Keratinocyte (primary cell): Measurements from ENCODE around the gene DNAJB8. TPM values are rescaled to one million over a fixed set of nuclear protein-coding genes. Genes with fewer than 3 reads are reported as not detected.

ENCODE experiments used
- DNase-seq: peaks from one replicate; pipeline ENCODE4 v3.0.0-alpha.2; 2011; ENCODE audit warnings: low read depth, missing footprints, low spot score
- FAIRE-seq: peaks from 2 replicates; lab custom pipeline; 2011; peaks lifted over from hg19 to GRCh38; lab: Jason Lieb, UNC
- H2AFZ ChIP-seq: 2 replicates; pipeline ENCODE4 v1.6.0; 2012; ENCODE audit warnings: low read length, control low read depth, inconsistent platforms; ENCODE audit not compliant: control insufficient read depth
- H3K27ac ChIP-seq: 2 replicates; pipeline ENCODE4 v1.5.1; 2011; ENCODE audit warnings: low read length; ENCODE audit not compliant: control insufficient read depth, insufficient read depth
- H3K27me3 ChIP-seq: 3 replicates; pipeline ENCODE4 v1.6.0; 2011; ENCODE audit warnings: low read length; ENCODE audit not compliant: control insufficient read depth, insufficient read depth; ENCODE audit errors: extremely low read depth
- H3K36me3 ChIP-seq, 2 experiments: 2 replicates in 1 of 2; 3 replicates in 1 of 2; pipeline ENCODE4 v1.5.1; 2011; ENCODE audit warnings: low read length in 2 of 2, mild to moderate bottlenecking in 1 of 2; ENCODE audit not compliant: control insufficient read depth in 2 of 2, insufficient read depth in 2 of 2; ENCODE audit errors: extremely low read depth in 1 of 2
- H3K4me1 ChIP-seq: 3 replicates; pipeline ENCODE4 v1.5.1; 2011; ENCODE audit warnings: low read length; ENCODE audit not compliant: control insufficient read depth, insufficient read depth; ENCODE audit errors: extremely low read depth
- H3K4me2 ChIP-seq: 3 replicates; pipeline ENCODE4 v1.6.0; 2011; ENCODE audit warnings: low read depth, low read length; ENCODE audit not compliant: control insufficient read depth, insufficient read depth; ENCODE audit errors: extremely low read depth
- H3K4me3 ChIP-seq, 3 experiments: fragments of 200-600 bp in 1 of 3; sonication (generic) in 1 of 3; 2 replicates in 2 of 3; 3 replicates in 1 of 3; pipeline ENCODE4 v1.5.1; 2011 to 2016; ENCODE audit warnings: low read length in 3 of 3, mild to moderate bottlenecking in 3 of 3, control low read depth in 2 of 3, inconsistent platforms in 1 of 3, low read depth in 1 of 3, mixed read lengths in 1 of 3, mixed run types in 1 of 3, moderate library complexity in 1 of 3; ENCODE audit not compliant: control insufficient read depth in 2 of 3, insufficient read depth in 2 of 3; ENCODE audit errors: extremely low read depth in 1 of 3
- H3K79me2 ChIP-seq: 2 replicates; pipeline ENCODE4 v1.6.0; 2012; ENCODE audit warnings: low read length; ENCODE audit not compliant: control insufficient read depth, insufficient read depth
- H3K9ac ChIP-seq: 3 replicates; pipeline ENCODE4 v1.6.0; 2011; ENCODE audit warnings: low read length; ENCODE audit not compliant: control insufficient read depth, insufficient read depth; ENCODE audit errors: extremely low read depth
- H3K9me1 ChIP-seq: 3 replicates; pipeline ENCODE4 v1.6.0; 2011; ENCODE audit warnings: low read length; ENCODE audit not compliant: control insufficient read depth, insufficient read depth; ENCODE audit errors: extremely low read depth
- H3K9me3 ChIP-seq: 2 replicates; pipeline ENCODE4 v1.5.1; 2012; ENCODE audit warnings: low read depth, low read length; ENCODE audit not compliant: control insufficient read depth
- H4K20me1 ChIP-seq: 3 replicates; pipeline ENCODE4 v1.6.0; 2011; ENCODE audit warnings: low read length; ENCODE audit not compliant: control insufficient read depth, insufficient read depth; ENCODE audit errors: extremely low read depth
- CTCF ChIP-seq, 3 experiments: IDR thresholded peaks in 1 of 3; conservative IDR thresholded peaks in 1 of 3; optimal IDR thresholded peaks in 1 of 3; 2 replicates in 2 of 3; 3 replicates in 1 of 3; pipeline versions ENCODE3 to v1.5.1; 2011; ENCODE audit warnings: low read length in 3 of 3, mild to moderate bottlenecking in 3 of 3, moderate library complexity in 2 of 3, control low read depth in 1 of 3, inconsistent platforms in 1 of 3; ENCODE audit not compliant: insufficient read depth in 2 of 3; ENCODE audit errors: extremely low read depth in 1 of 3
- EZH2 ChIP-seq: IDR thresholded peaks from one replicate; pipeline ENCODE4 v1.6.1; 2012; ENCODE audit warnings: inconsistent platforms, mild to moderate bottlenecking, low read length, moderate library complexity
- dilution Hi-C: fragments of 300-500 bp; cut with MboI; formaldehyde crosslinking; loops from one replicate; pipeline ENCODE4 v1.7.0; 2020; ENCODE audit warnings: low sequenced_read_pairs; ENCODE audit not compliant: extremely low pct_ligation_motif_present
- polyA plus RNA-seq, 5 experiments: library from polyadenylated mRNA; depleted of rRNA in 3 of 5; stranded (reverse) in 3 of 5; stranded (forward) in 1 of 5; unstranded in 1 of 5; fragments of >200 nt; gene quantifications; 1 replicate in 1 of 5; 2 replicates in 3 of 5; 3 replicates in 1 of 5; pipeline versions ENCODE4 v1.2.1 to v1.2.3, GENCODE V29; 2011 to 2012; ENCODE audit warnings: missing spikeins in 2 of 5, low read depth in 1 of 5, low replicate concordance in 1 of 5

DNAJB8 gene
- polyA plus RNA-seq, 1 donor (not counting 4 experiments of a cell fraction or from before 2014, with no cell fraction given) = not detected

- Histone ChIP-seq H3K79me2 (no peaks in the 10 kb centered on the region), H3K4me2 (no peak overlapping the region), H3K4me1 (no peaks in the 10 kb centered on the region), H3K9ac (no peak overlapping the region), H3K27ac (no peak overlapping the region), H3K27me3 (peaks cover 16% of the 10 kb centered on the region), H3K9me1 (no peaks in the 10 kb centered on the region), H3K36me3 (no peaks in the 10 kb centered on the region), H2AFZ (no peak overlapping the region), H3K9me3 (no peaks in the 10 kb centered on the region), H3K4me3 (no peak overlapping the region), H4K20me1 (no peaks in the 10 kb centered on the region)
- DNase-seq (no peak), FAIRE-seq (no peak)
- TF ChIP-seq EZH2 (no peak), CTCF (optimal IDR thresholded peaks at IDR 0.05 in 1 of 3, IDR thresholded peaks at IDR 0.05 in 1 of 3, conservative IDR thresholded peaks at IDR 0.05 in 1 of 3; ENCODE audit: extremely low read depth in 1 of 3, insufficient read depth in 2 of 3, low read length in 3 of 3) (no peak)
- dilution Hi-C loops = no loop called here
Measured at GRCh38 chr3:128448491-128448890, 18.2 kb downstream of the DNAJB8 start.

- Histone ChIP-seq H3K9ac (no peak overlapping the region), H3K27ac (no peak overlapping the region), H2AFZ (no peak overlapping the region), H4K20me1 (no peaks in the 10 kb centered on the region), H3K27me3 (peaks cover 16% of the 10 kb centered on the region), H3K4me2 (no peak overlapping the region), H3K4me3 (no peak overlapping the region), H3K79me2 (no peaks in the 10 kb centered on the region), H3K4me1 (no peaks in the 10 kb centered on the region), H3K36me3 (no peaks in the 10 kb centered on the region), H3K9me3 (no peaks in the 10 kb centered on the region), H3K9me1 (no peaks in the 10 kb centered on the region)
- no peak for FAIRE-seq
- no peak for TF ChIP-seq EZH2
- no peak for TF ChIP-seq CTCF (optimal IDR thresholded peaks at IDR 0.05 in 1 of 3, IDR thresholded peaks at IDR 0.05 in 1 of 3, conservative IDR thresholded peaks at IDR 0.05 in 1 of 3; ENCODE audit: extremely low read depth in 1 of 3, insufficient read depth in 2 of 3, low read length in 3 of 3)
- dilution Hi-C loops = no loop called here
- no peak for DNase-seq
Measured at GRCh38 chr3:128447561-128448013, 19.1 kb downstream of the DNAJB8 start.
